ENCODE data around the gene DIS3L2.

DNA sequence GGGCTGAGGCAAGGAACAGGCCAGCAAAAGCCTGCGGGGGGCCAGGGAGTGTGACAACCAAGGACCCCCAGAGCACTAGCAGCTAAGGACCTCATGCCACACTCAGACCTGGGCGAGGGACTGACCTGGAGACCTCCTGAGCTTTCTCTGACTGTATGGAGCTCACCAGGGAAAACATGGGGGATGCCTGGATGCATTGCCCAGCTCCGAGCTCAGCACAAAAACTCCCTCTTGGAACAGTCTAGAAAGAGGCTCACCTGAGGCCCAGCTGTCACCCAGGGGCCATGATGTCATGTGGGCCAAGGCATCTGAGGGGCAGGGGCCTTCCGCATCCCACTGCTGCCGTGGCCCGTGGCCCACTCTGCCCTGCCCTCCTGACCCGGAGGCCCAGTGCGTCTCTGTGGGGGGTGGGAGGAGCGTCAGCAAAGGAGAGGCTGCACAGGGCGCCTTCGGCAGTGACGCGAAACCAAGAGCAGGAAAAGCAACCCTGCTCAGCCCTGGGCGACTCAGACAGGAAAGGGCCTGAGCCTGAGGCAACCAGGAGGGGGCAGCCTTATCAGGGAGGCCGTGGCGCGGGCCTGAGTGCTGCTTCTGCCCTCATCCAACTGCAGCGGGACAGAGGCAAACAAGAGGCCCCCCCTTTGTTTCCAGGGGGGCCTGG is 359.8 kb downstream of the DIS3L2 start:
- TF ChIP-seq POLR2A (IDR thresholded peaks at IDR 0.05) (no peak), POLR2AphosphoS5 (IDR thresholded peaks at IDR 0.05) (no peak), EP300 (IDR thresholded peaks at IDR 0.05) (no peak)
- TF ChIP-seq, protein P1, sequence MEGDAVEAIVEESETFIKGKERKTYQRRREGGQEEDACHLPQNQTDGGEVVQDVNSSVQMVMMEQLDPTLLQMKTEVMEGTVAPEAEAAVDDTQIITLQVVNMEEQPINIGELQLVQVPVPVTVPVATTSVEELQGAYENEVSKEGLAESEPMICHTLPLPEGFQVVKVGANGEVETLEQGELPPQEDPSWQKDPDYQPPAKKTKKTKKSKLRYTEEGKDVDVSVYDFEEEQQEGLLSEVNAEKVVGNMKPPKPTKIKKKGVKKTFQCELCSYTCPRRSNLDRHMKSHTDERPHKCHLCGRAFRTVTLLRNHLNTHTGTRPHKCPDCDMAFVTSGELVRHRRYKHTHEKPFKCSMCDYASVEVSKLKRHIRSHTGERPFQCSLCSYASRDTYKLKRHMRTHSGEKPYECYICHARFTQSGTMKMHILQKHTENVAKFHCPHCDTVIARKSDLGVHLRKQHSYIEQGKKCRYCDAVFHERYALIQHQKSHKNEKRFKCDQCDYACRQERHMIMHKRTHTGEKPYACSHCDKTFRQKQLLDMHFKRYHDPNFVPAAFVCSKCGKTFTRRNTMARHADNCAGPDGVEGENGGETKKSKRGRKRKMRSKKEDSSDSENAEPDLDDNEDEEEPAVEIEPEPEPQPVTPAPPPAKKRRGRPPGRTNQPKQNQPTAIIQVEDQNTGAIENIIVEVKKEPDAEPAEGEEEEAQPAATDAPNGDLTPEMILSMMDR (IDR thresholded peaks at IDR 0.05), result no peak
